Astrocyte (in vitro differentiated cells and primary cell): ENCODE results near the gene NCEH1. TPM values are rescaled to one million over a fixed set of nuclear protein-coding genes. Genes with fewer than 3 reads are reported as not detected.

Source experiments
- DNase-seq: peaks from one replicate; pipeline ENCODE4 v3.0.0-alpha.2; 2010; ENCODE audit warnings: low read depth
- FAIRE-seq: peaks from 2 replicates; lab custom pipeline; 2011; peaks lifted over from hg19 to GRCh38; lab: Jason Lieb, UNC
- H2AFZ ChIP-seq: 2 replicates; pipeline ENCODE4 v1.6.0; 2012; ENCODE audit warnings: low read depth, low read length, inconsistent platforms
- H3K27ac ChIP-seq: 2 replicates; pipeline ENCODE4 v1.5.1; 2011; ENCODE audit warnings: low read depth, low read length, inconsistent platforms
- H3K27me3 ChIP-seq: 2 replicates; pipeline ENCODE4 v1.6.0; 2011; ENCODE audit warnings: low read length, inconsistent platforms; ENCODE audit not compliant: insufficient read depth
- H3K36me3 ChIP-seq: 2 replicates; pipeline ENCODE4 v1.5.1; 2011; ENCODE audit warnings: low read length, inconsistent platforms; ENCODE audit not compliant: insufficient read depth
- H3K4me1 ChIP-seq: 2 replicates; pipeline ENCODE4 v1.5.1; 2011; ENCODE audit warnings: low read length, inconsistent platforms; ENCODE audit not compliant: insufficient read depth
- H3K4me2 ChIP-seq: 2 replicates; pipeline ENCODE4 v1.6.0; 2012; ENCODE audit warnings: low read length, inconsistent platforms
- H3K4me3 ChIP-seq: 2 replicates; pipeline ENCODE4 v1.5.1; 2011; ENCODE audit warnings: low read depth, mild to moderate bottlenecking, low read length, inconsistent platforms; ENCODE audit not compliant: insufficient read depth
- H3K79me2 ChIP-seq: 2 replicates; pipeline ENCODE4 v1.6.0; 2012; ENCODE audit warnings: mild to moderate bottlenecking, low read length, inconsistent platforms; ENCODE audit not compliant: insufficient read depth
- H3K9ac ChIP-seq: 2 replicates; pipeline ENCODE4 v1.6.0; 2012; ENCODE audit warnings: mild to moderate bottlenecking, low read length, inconsistent platforms
- H3K9me3 ChIP-seq: 2 replicates; pipeline ENCODE4 v1.5.1; 2012; ENCODE audit warnings: low read depth, mild to moderate bottlenecking, low read length, inconsistent platforms; ENCODE audit not compliant: insufficient read depth
- H4K20me1 ChIP-seq: 2 replicates; pipeline ENCODE4 v1.6.0; 2012; ENCODE audit warnings: low read length, inconsistent platforms; ENCODE audit not compliant: insufficient read depth
- H3K27ac Mint-ChIP-seq: one replicate; pipeline ENCODE4 v1.8.0; 2021; ENCODE audit warnings: mild to moderate bottlenecking, mixed read lengths; ENCODE audit not compliant: unreplicated experiment
- H3K27me3 Mint-ChIP-seq: one replicate; pipeline ENCODE4 v1.8.0; 2021; ENCODE audit warnings: low read depth, mixed read lengths; ENCODE audit not compliant: unreplicated experiment
- H3K36me3 Mint-ChIP-seq: one replicate; pipeline ENCODE4 v1.8.0; 2021; ENCODE audit warnings: low read depth, mixed read lengths; ENCODE audit not compliant: unreplicated experiment
- H3K4me1 Mint-ChIP-seq: one replicate; pipeline ENCODE4 v1.8.0; 2021; ENCODE audit warnings: low read depth, mixed read lengths; ENCODE audit not compliant: unreplicated experiment
- H3K4me3 Mint-ChIP-seq: one replicate; pipeline ENCODE4 v1.8.0; 2021; ENCODE audit warnings: mild to moderate bottlenecking, moderate library complexity, mixed read lengths; ENCODE audit not compliant: unreplicated experiment
- H3K9me3 Mint-ChIP-seq: one replicate; pipeline ENCODE4 v1.8.0; 2021; ENCODE audit warnings: mild to moderate bottlenecking, mixed read lengths; ENCODE audit not compliant: unreplicated experiment
- EZH2 ChIP-seq: IDR thresholded peaks from 2 replicates; pipeline ENCODE4 v1.6.1; 2012; ENCODE audit warnings: mild to moderate bottlenecking, low read length, inconsistent platforms; ENCODE audit not compliant: insufficient read depth
- total RNA-seq: library from RNA; stranded (reverse); gene quantifications from 2 replicates; pipeline ENCODE4 v1.2.1, GENCODE V29; 2021
- TF ChIP-seq, protein P1 (sequence below): IDR thresholded peaks from 2 replicates; pipeline ENCODE4 v1.5.1; 2011; ENCODE audit warnings: low read depth, mild to moderate bottlenecking, inconsistent platforms, low read length, moderate library complexity; ENCODE audit not compliant: insufficient read depth

NCEH1 gene
- total RNA-seq, 1 donor from 2014 or later: 14.1 TPM

DNA sequence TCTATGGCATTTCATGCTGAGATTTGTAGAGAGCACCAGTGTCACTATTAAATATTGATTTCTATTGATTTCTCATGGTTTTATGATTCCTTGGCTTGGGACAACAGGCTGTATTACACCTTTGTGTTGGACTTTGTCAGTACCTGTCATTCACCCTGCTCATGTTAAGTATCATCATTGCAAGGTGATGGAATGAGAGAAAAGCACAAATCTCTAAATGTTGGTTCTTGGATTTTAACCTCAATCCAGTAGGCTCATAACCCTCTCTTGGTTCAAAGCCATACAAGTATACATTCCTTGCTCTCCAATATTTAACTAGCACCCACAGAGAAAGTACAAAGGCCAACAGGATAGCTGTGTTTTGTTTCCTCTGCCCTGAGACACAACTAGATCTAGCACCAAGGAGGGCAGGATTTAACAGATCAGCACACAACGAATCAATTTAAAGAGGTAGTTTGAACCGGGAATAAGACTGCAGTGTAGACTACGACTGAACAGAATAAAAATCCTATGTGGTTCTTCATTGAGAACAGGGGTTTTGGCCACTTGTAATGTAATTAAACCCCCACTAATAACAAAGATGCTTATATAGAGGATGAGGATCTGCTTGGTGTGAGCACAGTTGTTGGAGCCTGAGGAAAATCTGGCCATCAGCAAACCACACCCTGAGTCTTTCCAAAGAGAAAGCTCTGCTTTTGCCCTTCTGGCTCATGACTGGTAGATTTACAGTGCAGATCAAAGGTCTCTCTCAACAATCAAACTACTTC, 109.6 kb downstream of the NCEH1 start:
- Mint-ChIP-seq H3K4me3 (no peak overlapping the region), H3K9me3 (peaks cover 2% of the 10 kb centered on the region), H3K27ac (no peak overlapping the region), H3K36me3 (no peaks in the 10 kb centered on the region), H3K27me3 (no peaks in the 10 kb centered on the region), H3K4me1 (peaks cover 22% of the 10 kb centered on the region)
- no peak overlapping the region for H2AFZ ChIP-seq
- TF ChIP-seq, protein P1, sequence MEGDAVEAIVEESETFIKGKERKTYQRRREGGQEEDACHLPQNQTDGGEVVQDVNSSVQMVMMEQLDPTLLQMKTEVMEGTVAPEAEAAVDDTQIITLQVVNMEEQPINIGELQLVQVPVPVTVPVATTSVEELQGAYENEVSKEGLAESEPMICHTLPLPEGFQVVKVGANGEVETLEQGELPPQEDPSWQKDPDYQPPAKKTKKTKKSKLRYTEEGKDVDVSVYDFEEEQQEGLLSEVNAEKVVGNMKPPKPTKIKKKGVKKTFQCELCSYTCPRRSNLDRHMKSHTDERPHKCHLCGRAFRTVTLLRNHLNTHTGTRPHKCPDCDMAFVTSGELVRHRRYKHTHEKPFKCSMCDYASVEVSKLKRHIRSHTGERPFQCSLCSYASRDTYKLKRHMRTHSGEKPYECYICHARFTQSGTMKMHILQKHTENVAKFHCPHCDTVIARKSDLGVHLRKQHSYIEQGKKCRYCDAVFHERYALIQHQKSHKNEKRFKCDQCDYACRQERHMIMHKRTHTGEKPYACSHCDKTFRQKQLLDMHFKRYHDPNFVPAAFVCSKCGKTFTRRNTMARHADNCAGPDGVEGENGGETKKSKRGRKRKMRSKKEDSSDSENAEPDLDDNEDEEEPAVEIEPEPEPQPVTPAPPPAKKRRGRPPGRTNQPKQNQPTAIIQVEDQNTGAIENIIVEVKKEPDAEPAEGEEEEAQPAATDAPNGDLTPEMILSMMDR: no peak
- TF ChIP-seq EZH2: no peak
- no peaks in the 10 kb centered on the region for H3K9me3 ChIP-seq
- FAIRE-seq: peak; percentile 20
- H3K9ac ChIP-seq: no peak overlapping the region
- H3K79me2 ChIP-seq: no peaks in the 10 kb centered on the region
- H3K27me3 ChIP-seq: no peaks in the 10 kb centered on the region
- H3K4me2 ChIP-seq: no peak overlapping the region
- DNase-seq: no peak
- no peaks in the 10 kb centered on the region for H3K36me3 ChIP-seq
- no peaks in the 10 kb centered on the region for H4K20me1 ChIP-seq
- H3K27ac ChIP-seq: no peak overlapping the region
- peaks cover 17% of the 10 kb centered on the region for H3K4me1 ChIP-seq
- H3K4me3 ChIP-seq: no peak overlapping the region

DNA sequence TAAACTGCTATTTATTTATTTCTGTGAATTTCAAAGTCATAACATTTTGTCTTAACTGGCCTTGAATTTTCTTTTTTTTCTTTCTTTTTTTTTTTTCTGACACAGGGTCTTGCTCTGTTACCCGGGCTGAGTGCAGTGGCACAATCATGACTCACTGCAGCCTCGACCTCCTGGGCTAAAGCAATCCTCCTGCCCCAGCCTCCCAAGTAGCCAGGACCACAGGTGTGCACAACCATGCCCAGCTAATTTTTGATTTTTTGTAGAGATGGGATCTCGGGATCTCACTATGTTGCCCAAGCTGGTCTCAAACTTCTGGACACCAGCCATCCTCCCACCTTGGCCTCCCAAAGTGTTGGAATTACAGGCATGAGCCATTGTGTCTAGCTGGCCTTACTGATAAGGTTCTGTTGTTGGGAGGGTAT, 110.2 kb downstream of the NCEH1 start:
- Histone ChIP-seq H3K27me3 (no peaks in the 10 kb centered on the region), H3K27ac (no peak overlapping the region), H4K20me1 (no peaks in the 10 kb centered on the region), H3K4me3 (no peak overlapping the region), H2AFZ (no peak overlapping the region), H3K4me1 (peaks cover 12% of the 10 kb centered on the region), H3K79me2 (no peaks in the 10 kb centered on the region), H3K36me3 (no peaks in the 10 kb centered on the region), H3K9me3 (no peaks in the 10 kb centered on the region), H3K9ac (no peak overlapping the region), H3K4me2 (no peak overlapping the region)
- H3K4me3 Mint-ChIP-seq: no peak overlapping the region
- TF ChIP-seq, protein P1: no peak
- TF ChIP-seq EZH2: no peak
- H3K9me3 Mint-ChIP-seq: peaks cover 2% of the 10 kb centered on the region
- no peak overlapping the region for H3K27ac Mint-ChIP-seq
- no peaks in the 10 kb centered on the region for H3K27me3 Mint-ChIP-seq
- H3K4me1 Mint-ChIP-seq: peaks cover 18% of the 10 kb centered on the region
- FAIRE-seq (no peak), DNase-seq (no peak)
- H3K36me3 Mint-ChIP-seq: no peaks in the 10 kb centered on the region

- H3K27ac Mint-ChIP-seq: no peak overlapping the region
- Histone ChIP-seq H2AFZ (no peak overlapping the region), H3K4me1 (peaks cover 5% of the 10 kb centered on the region), H3K9ac (no peak overlapping the region), H3K9me3 (no peaks in the 10 kb centered on the region), H3K36me3 (no peaks in the 10 kb centered on the region), H3K27me3 (no peaks in the 10 kb centered on the region), H3K4me3 (no peak overlapping the region), H3K27ac (no peak overlapping the region), H4K20me1 (no peaks in the 10 kb centered on the region), H3K79me2 (no peaks in the 10 kb centered on the region), H3K4me2 (no peak overlapping the region)
- no peaks in the 10 kb centered on the region for H3K36me3 Mint-ChIP-seq
- H3K4me3 Mint-ChIP-seq: no peak overlapping the region
- no peaks in the 10 kb centered on the region for H3K27me3 Mint-ChIP-seq
- FAIRE-seq (no peak), DNase-seq (no peak)
- peaks cover 13% of the 10 kb centered on the region for H3K4me1 Mint-ChIP-seq
- H3K9me3 Mint-ChIP-seq: peaks cover 2% of the 10 kb centered on the region
- TF ChIP-seq, protein P1: no peak
- TF ChIP-seq EZH2: no peak
These were observed 112.0 kb downstream of the NCEH1 start for GRCh38 chr3:172598904-172599303.
